T-cell (primary cell): ENCODE measurements around the gene CRNKL1. TPM values are rescaled to one million over a fixed set of nuclear protein-coding genes. Genes with fewer than 3 reads are reported as not detected.
"Not testable (repeated sequence)": the region's sequence is repeated elsewhere in the genome, so short reads cannot be mapped to it uniquely, and the experiment has no call there.

Experiments used
- ATAC-seq, 4 experiments: fragments of 200-7000 bp in 3 of 4; fragments of 150-1000 bp in 1 of 4; cut with Tn5 transposase; replicated peaks in 1 of 4; 1 replicate in 3 of 4; 2 replicates in 1 of 4; pipeline ENCODE4 v1.10.0; 2021; ENCODE audit warnings: moderate library complexity in 3 of 4, mild to moderate bottlenecking in 2 of 4, moderate number of reproducible peaks in 1 of 4
- CTCF ChIA-PET, 2 donors: fragments of 300-600 bp; sonication (Branson Sonifier 250); formaldehyde crosslinking; loops; one replicate each; lab custom pipeline; 2022; ENCODE audit warnings: antibody characterized with exemption in 2 of 2; lab: Charles Lee
- POLR2A ChIA-PET, 2 donors: fragments of 300-600 bp; sonication (Branson Sonifier 250); formaldehyde crosslinking; loops; one replicate each; lab custom pipeline; 2022; ENCODE audit warnings: antibody characterized with exemption in 2 of 2; lab: Charles Lee
- DNase-seq, 35 experiments: peaks; one replicate each; pipeline versions ENCODE4 v3.0.0 to v3.0.0-alpha.2; 2013 to 2023
- H3K27ac ChIP-seq: one replicate; pipeline ENCODE4 v1.5.1; 2013; ENCODE audit warnings: low read length
- H3K27me3 ChIP-seq, 2 experiments: replicated peaks in 1 of 2; 1 replicate in 1 of 2; 2 replicates in 1 of 2; pipeline versions ENCODE4 v1.6.1 to v1.7.0; 2013; ENCODE audit warnings: low read length in 1 of 2, mixed read lengths in 1 of 2; ENCODE audit not compliant: control insufficient read depth in 2 of 2, insufficient read depth in 2 of 2; ENCODE audit errors: extremely low read depth in 1 of 2
- H3K36me3 ChIP-seq, 2 donors: 1 replicate in 1 of 2; 2 replicates in 1 of 2; pipeline versions ENCODE4 v1.6.1 to v1.7.0; 2013; ENCODE audit warnings: low read length in 1 of 2; ENCODE audit not compliant: control insufficient read depth in 2 of 2, insufficient read depth in 1 of 2; ENCODE audit errors: extremely low read depth in 1 of 2
- H3K4me1 ChIP-seq, 2 experiments: 1 replicate in 1 of 2; 2 replicates in 1 of 2; pipeline versions ENCODE4 v1.6.1 to v1.7.0; 2013; ENCODE audit warnings: low read length in 2 of 2, mixed read lengths in 1 of 2; ENCODE audit not compliant: insufficient read depth in 2 of 2, control insufficient read depth in 1 of 2; ENCODE audit errors: extremely low read depth in 1 of 2
- H3K4me3 ChIP-seq, 2 donors: 1 replicate in 1 of 2; 2 replicates in 1 of 2; pipeline versions ENCODE4 v1.5.1 to v1.7.0; 2013; ENCODE audit warnings: mild to moderate bottlenecking in 2 of 2, low read length in 1 of 2, moderate library complexity in 1 of 2; ENCODE audit not compliant: control insufficient read depth in 1 of 2; ENCODE audit errors: extremely low read depth in 1 of 2
- H3K9me3 ChIP-seq: 2 replicates; pipeline ENCODE4 v1.7.0; 2013
- H3K27ac Mint-ChIP-seq, 2 donors: one replicate each; pipeline ENCODE4 v1.8.0; 2020 to 2021; ENCODE audit warnings: mild to moderate bottlenecking in 2 of 2, mixed read lengths in 2 of 2
- H3K27me3 Mint-ChIP-seq, 2 donors: one replicate each; pipeline ENCODE4 v1.8.0; 2021 to 2022; ENCODE audit warnings: mixed read lengths in 2 of 2
- H3K36me3 Mint-ChIP-seq: one replicate; pipeline ENCODE4 v1.8.0; 2021; ENCODE audit warnings: mixed read lengths
- H3K4me1 Mint-ChIP-seq, 3 donors: one replicate each; pipeline ENCODE4 v1.8.0; 2020 to 2022; ENCODE audit warnings: mixed read lengths in 3 of 3, mild to moderate bottlenecking in 1 of 3
- H3K4me3 Mint-ChIP-seq, 3 donors: one replicate each; pipeline ENCODE4 v1.8.0; 2020 to 2022; ENCODE audit warnings: mild to moderate bottlenecking in 3 of 3, mixed read lengths in 3 of 3, moderate library complexity in 3 of 3
- H3K9me3 Mint-ChIP-seq, 3 donors: one replicate each; pipeline ENCODE4 v1.8.0; 2020 to 2022; ENCODE audit warnings: mixed read lengths in 3 of 3
- WGBS: methylation state at CpG from one replicate; pipeline ENCODE4 v1.1.5; 2013; ENCODE audit warnings: missing lambda C conversion rate; ENCODE audit not compliant: insufficient coverage; 5-methylcytosine and 5-hydroxymethylcytosine counted together
- total RNA-seq, 35 experiments: library from RNA in 6 of 35; stranded (reverse) in 6 of 35; fragments of 120-200 nt in 1 of 35; gene quantifications; one replicate each; pipeline versions ENCODE4 v1.2.1 to v1.2.4 and lab custom pipeline; 2013 to 2026

The CRNKL1 gene
- total RNA-seq, 5 donors from 2014 or later (not counting 1 experiment from before 2014, with no cell fraction given), result 17.8 to 27.0 (median 24.8) TPM

GRCh38 chr20:20009784-20010253 is 42.4 kb downstream of the CRNKL1 start:
- Histone ChIP-seq H3K9me3 (no peaks in the 10 kb centered on the region), H3K36me3 (no peaks in the 10 kb centered on the region), H3K4me1 (no peaks in the 10 kb centered on the region), H3K4me3 (no peak overlapping the region), H3K27me3 (peaks cover 0 to 29% of the 10 kb centered on the region in 2 experiments), H3K27ac (no peak overlapping the region)
- Mint-ChIP-seq H3K27ac (no peak overlapping the region), H3K4me3 (no peak overlapping the region), H3K36me3 (no peaks in the 10 kb centered on the region), H3K9me3 (no peaks in the 10 kb centered on the region), H3K27me3 (peaks cover 16 to 33% of the 10 kb centered on the region in 2 donors), H3K4me1 (peaks cover 5 to 11% (median 5%) of the 10 kb centered on the region in 3 donors)
- DNase-seq (no peak), ATAC-seq (no peak)
- WGBS, result 74% methylated on average over 9 of the region's 14 CpGs
- ChIA-PET CTCF (interaction anchor here in 1 of 2 donors (1.2 kb wide), 1 partner anchor 12 kb away, joined by 3 read pairs; no protein-coding TSS in a partner anchor), POLR2A (no interaction called here)

- Histone ChIP-seq H3K4me3 (no peak overlapping the region), H3K9me3 (no peaks in the 10 kb centered on the region), H3K4me1 (no peaks in the 10 kb centered on the region), H3K27ac (no peak overlapping the region), H3K36me3 (no peaks in the 10 kb centered on the region), H3K27me3 (peaks cover 0 to 47% of the 10 kb centered on the region in 2 experiments)
- ATAC-seq (no peak), DNase-seq (no peak)
- H3K36me3 Mint-ChIP-seq, result no peaks in the 10 kb centered on the region
- H3K27ac Mint-ChIP-seq, result no peak overlapping the region
- ChIA-PET CTCF (no interaction called here), POLR2A (no interaction called here)
- H3K9me3 Mint-ChIP-seq, result no peaks in the 10 kb centered on the region
- H3K27me3 Mint-ChIP-seq, result peaks cover 37 to 58% of the 10 kb centered on the region in 2 donors
- no peak overlapping the region for H3K4me3 Mint-ChIP-seq
- H3K4me1 Mint-ChIP-seq, result peaks cover 14 to 15% (median 15%) of the 10 kb centered on the region in 3 donors
- 83% methylated on average over 5 of the region's 7 CpGs for WGBS
Observed at GRCh38 chr20:20005342-20005741, 46.9 kb downstream of the CRNKL1 start.

GRCh38 chr20:20003955-20004322 is 48.3 kb downstream of the CRNKL1 start:
- H3K27ac Mint-ChIP-seq, H3K4me3 ChIP-seq, CTCF ChIA-PET, H3K9me3 ChIP-seq, H3K9me3 Mint-ChIP-seq, H3K36me3 Mint-ChIP-seq, H3K27ac ChIP-seq, H3K4me1 ChIP-seq, DNase-seq, ATAC-seq, H3K36me3 ChIP-seq: not testable (repeated sequence)
- H3K27me3 ChIP-seq, result peaks cover 0 to 40% of the 10 kb centered on the region in 2 experiments
- POLR2A ChIA-PET, result interaction anchor here in 1 of 2 donors (0.6 kb wide), 1 partner anchor 1268 kb away, joined by 13 read pairs; no protein-coding TSS in a partner anchor
- peaks cover 39 to 52% of the 10 kb centered on the region in 2 donors for H3K27me3 Mint-ChIP-seq
- H3K4me3 Mint-ChIP-seq, result peak overlapping the region; percentile 67 to 71 (median 70)
- peaks cover 14 to 15% (median 15%) of the 10 kb centered on the region in 3 donors for H3K4me1 Mint-ChIP-seq
- WGBS, result 73% methylated on average over 3 of the region's 6 CpGs

GRCh38 chr20:20003031-20003954 is 49.0 kb downstream of the CRNKL1 start:
- peak in 3 of 35 experiments; percentile 10 to 22 (median 15) for DNase-seq
- WGBS, result 11% methylated on average over 2 of the region's 23 CpGs
- H3K4me1 Mint-ChIP-seq, result peaks cover 14 to 15% (median 15%) of the 10 kb centered on the region in 3 donors
- Histone ChIP-seq H3K4me3 (no peak overlapping the region), H3K27me3 (peaks cover 0 to 39% of the 10 kb centered on the region in 2 experiments), H3K4me1 (no peaks in the 10 kb centered on the region), H3K36me3 (no peaks in the 10 kb centered on the region), H3K27ac (no peak overlapping the region), H3K9me3 (no peaks in the 10 kb centered on the region)
- H3K36me3 Mint-ChIP-seq, result no peaks in the 10 kb centered on the region
- peaks cover 38 to 49% of the 10 kb centered on the region in 2 donors for H3K27me3 Mint-ChIP-seq
- H3K27ac Mint-ChIP-seq, result no peak overlapping the region
- H3K4me3 Mint-ChIP-seq, result peak overlapping the region; percentile 67 to 71 (median 70)
- peak in 3 of 4 experiments; percentile 24 to 76 (median 52) for ATAC-seq
- ChIA-PET POLR2A (no interaction called here), CTCF (no interaction called here)
- no peaks in the 10 kb centered on the region for H3K9me3 Mint-ChIP-seq

GRCh38 chr20:20002101-20002998 is 49.9 kb downstream of the CRNKL1 start:
- no peak for DNase-seq
- WGBS, result 93% methylated on average over 2 of the region's 9 CpGs
- no peaks in the 10 kb centered on the region for H3K4me1 ChIP-seq
- H3K9me3 Mint-ChIP-seq, result no peaks in the 10 kb centered on the region
- no peaks in the 10 kb centered on the region for H3K9me3 ChIP-seq
- H3K4me1 Mint-ChIP-seq, result peaks cover 14 to 15% (median 15%) of the 10 kb centered on the region in 3 donors
- POLR2A ChIA-PET, result no interaction called here
- H3K36me3 ChIP-seq, result no peaks in the 10 kb centered on the region
- no peak overlapping the region for H3K4me3 ChIP-seq
- H3K27me3 Mint-ChIP-seq, result peaks cover 31 to 41% of the 10 kb centered on the region in 2 donors
- H3K4me3 Mint-ChIP-seq, result peak overlapping the region in 2 of 3 donors; percentile 67 to 71
- ATAC-seq, result no peak
- no peaks in the 10 kb centered on the region for H3K36me3 Mint-ChIP-seq
- CTCF ChIA-PET, result no interaction called here
- peaks cover 0 to 37% of the 10 kb centered on the region in 2 experiments for H3K27me3 ChIP-seq
- no peak overlapping the region for H3K27ac Mint-ChIP-seq
- no peak overlapping the region for H3K27ac ChIP-seq
